Mesothelial cell of epicardium (in vitro differentiated cells): ENCODE measurements around the gene CANT1. TPM values are rescaled to one million over a fixed set of nuclear protein-coding genes. Genes with fewer than 3 reads are reported as not detected.
A peak's percentile ranks its signal among the peaks of the same experiment; 100 is the strongest.

ENCODE experiments used
- DNase-seq, 2 experiments: peaks; one replicate each; pipeline ENCODE4 v3.0.0; 2021; ENCODE audit warnings: low spot score in 2 of 2; ENCODE audit not compliant: unreplicated experiment in 2 of 2
- H3K27ac Mint-ChIP-seq: 2 replicates; pipeline ENCODE4 v1.8.0; 2021; ENCODE audit warnings: mixed read lengths
- H3K27me3 Mint-ChIP-seq: 2 replicates; pipeline ENCODE4 v1.8.0; 2021; ENCODE audit warnings: low read depth, mixed read lengths
- H3K36me3 Mint-ChIP-seq: 2 replicates; pipeline ENCODE4 v1.8.0; 2021; ENCODE audit warnings: mixed read lengths
- H3K4me1 Mint-ChIP-seq: 2 replicates; pipeline ENCODE4 v1.8.0; 2021; ENCODE audit warnings: mixed read lengths
- H3K4me3 Mint-ChIP-seq: 2 replicates; pipeline ENCODE4 v1.8.0; 2021; ENCODE audit warnings: mild to moderate bottlenecking, moderate library complexity, mixed read lengths
- H3K9me3 Mint-ChIP-seq: 2 replicates; pipeline ENCODE4 v1.8.0; 2021; ENCODE audit warnings: mixed read lengths
- total RNA-seq: library from RNA; stranded (reverse); gene quantifications from 3 replicates; pipeline ENCODE4 v1.2.1, GENCODE V29; 2021
- TF ChIP-seq, protein P1 (sequence below): fragments of 200-600 bp; sonication (generic); IDR thresholded peaks from one replicate; pipeline ENCODE4 v1.5.0; 2021; ENCODE audit warnings: antibody characterized with exemption; ENCODE audit not compliant: unreplicated experiment

Gene CANT1
- total RNA-seq: 64.2 to 79.3 TPM (median 68.2 TPM) in 3 replicates

DNA sequence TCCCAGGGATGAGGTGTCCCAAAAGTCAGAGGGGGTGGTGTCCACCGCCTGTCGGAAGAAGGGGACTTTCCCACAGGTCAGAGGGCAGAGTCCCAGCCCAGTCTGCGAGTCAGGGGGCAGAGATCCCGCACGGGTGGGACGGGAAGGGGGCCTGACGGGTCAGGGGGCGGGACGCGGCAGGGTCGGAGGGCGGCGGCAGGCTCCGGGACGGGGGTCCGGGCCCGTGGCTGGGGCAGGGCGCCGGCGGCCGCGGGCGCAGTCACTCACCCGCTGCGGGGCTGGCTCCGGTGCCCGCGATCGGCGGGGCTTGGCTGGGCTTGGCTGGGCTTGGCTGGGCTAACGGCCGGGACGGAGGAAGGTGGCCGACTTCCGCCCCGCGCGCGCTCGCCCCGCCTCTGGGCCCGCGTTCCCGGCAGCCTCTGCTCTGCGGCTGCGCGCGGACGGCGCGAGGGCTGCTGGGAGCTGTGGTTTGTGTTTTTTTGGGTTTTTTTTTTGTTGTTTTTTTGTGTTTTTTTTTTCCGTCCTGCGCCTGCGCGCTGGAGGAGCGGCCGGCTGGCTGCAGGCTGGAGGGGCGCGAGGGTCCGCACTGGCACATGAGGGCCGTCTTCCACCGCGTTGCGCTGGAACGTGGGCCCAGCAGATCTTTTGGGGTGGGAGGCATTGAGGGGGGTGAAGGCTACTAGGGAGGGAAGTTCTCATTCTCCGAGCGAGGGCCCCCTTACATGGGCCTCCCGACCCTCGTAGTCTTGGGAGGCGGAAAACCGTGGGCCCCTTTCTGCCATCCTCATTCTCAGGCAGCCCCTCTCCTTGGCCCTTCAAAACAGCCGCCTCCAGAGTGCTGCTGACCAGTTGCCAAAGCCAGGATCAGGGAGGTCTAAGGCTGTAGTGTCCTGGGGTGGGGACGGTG lies at the start of gene CANT1:
Gene CANT1, minus strand, starts transcription at position 368 of the 907 bp plus-strand sequence. CDS start 12,142 bp downstream, outside the sequence.
- Mint-ChIP-seq H3K4me1 (peaks cover 35% of the 10 kb centered on the region), H3K4me3 (peak within 1 kb of the TSS; percentile 89), H3K27ac (peak within 1 kb of the TSS; percentile 78), H3K9me3 (peaks cover 14% of the 10 kb centered on the region), H3K36me3 (peaks cover 3% of the 10 kb centered on the region), H3K27me3 (no peaks in the 10 kb centered on the region)
- DNase-seq: peak; percentile 80 to 92
- TF ChIP-seq, protein P1, sequence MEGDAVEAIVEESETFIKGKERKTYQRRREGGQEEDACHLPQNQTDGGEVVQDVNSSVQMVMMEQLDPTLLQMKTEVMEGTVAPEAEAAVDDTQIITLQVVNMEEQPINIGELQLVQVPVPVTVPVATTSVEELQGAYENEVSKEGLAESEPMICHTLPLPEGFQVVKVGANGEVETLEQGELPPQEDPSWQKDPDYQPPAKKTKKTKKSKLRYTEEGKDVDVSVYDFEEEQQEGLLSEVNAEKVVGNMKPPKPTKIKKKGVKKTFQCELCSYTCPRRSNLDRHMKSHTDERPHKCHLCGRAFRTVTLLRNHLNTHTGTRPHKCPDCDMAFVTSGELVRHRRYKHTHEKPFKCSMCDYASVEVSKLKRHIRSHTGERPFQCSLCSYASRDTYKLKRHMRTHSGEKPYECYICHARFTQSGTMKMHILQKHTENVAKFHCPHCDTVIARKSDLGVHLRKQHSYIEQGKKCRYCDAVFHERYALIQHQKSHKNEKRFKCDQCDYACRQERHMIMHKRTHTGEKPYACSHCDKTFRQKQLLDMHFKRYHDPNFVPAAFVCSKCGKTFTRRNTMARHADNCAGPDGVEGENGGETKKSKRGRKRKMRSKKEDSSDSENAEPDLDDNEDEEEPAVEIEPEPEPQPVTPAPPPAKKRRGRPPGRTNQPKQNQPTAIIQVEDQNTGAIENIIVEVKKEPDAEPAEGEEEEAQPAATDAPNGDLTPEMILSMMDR: no peak

DNA sequence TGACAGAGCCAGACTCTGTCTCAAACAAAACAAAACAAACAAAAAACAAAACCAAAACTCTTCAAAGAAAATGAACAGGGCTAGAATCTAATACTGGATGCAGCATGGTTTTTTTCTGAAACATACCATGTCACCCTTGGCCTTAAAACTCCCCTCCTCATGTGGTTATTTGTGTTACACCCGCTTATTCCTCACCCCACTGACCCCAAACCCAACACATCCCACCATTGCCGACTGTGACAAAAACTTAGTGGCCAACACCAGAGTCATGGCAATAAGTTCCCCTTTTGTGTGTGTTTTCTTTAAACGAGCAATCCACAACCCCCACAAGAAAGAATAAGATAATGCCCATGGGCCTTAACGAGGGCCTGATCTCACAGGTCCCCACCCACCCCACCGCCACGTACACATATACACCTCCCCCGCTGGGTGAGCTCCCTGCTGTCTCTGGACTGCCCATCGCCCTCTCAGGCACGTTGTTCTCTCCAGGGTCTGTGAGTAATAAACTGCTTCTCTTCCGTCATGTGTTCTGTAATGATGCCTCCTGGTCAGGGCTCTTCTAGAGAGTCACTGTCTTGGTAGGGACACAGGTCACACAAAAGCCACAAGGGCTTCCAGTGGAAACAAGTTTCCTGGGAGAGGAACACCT lies 48.3 kb upstream of the CANT1 start:
- peaks cover 32% of the 10 kb centered on the region for H3K9me3 Mint-ChIP-seq
- TF ChIP-seq, protein P1: no peak
- peaks cover 2% of the 10 kb centered on the region for H3K36me3 Mint-ChIP-seq
- H3K4me1 Mint-ChIP-seq: no peaks in the 10 kb centered on the region
- peaks cover 7% of the 10 kb centered on the region for H3K27me3 Mint-ChIP-seq
- H3K4me3 Mint-ChIP-seq: no peak overlapping the region
- no peak overlapping the region for H3K27ac Mint-ChIP-seq
- DNase-seq: no peak

DNA sequence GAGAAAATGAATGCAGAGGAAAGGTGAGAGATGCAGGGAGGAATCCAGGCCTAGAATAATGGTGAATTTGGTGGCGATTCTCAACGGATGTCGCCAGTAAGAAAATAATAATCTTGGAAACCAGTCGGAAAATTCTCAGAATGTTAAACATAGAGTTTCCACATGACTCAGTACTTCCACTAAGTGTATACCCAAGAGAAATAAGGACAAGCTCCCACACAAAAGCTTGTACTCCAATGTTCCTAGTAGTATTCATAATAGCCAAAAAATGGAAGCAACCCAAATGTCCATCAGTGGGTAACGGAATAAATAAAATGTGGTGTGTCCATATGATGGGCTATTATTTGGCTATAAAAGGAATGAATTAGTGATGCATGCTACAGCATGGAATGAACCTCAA lies 45.6 kb upstream of the CANT1 start:
- peaks cover 46% of the 10 kb centered on the region for H3K9me3 Mint-ChIP-seq
- H3K4me3 Mint-ChIP-seq: no peak overlapping the region

GRCh38 chr17:79054200-79054960 lies 44.8 kb upstream of the CANT1 start:
- H3K27ac Mint-ChIP-seq: no peak overlapping the region
- no peak for DNase-seq
- H3K27me3 Mint-ChIP-seq: peaks cover 7% of the 10 kb centered on the region
- H3K36me3 Mint-ChIP-seq: peaks cover 4% of the 10 kb centered on the region
- no peaks in the 10 kb centered on the region for H3K4me1 Mint-ChIP-seq
- peaks cover 46% of the 10 kb centered on the region for H3K9me3 Mint-ChIP-seq
- no peak overlapping the region for H3K4me3 Mint-ChIP-seq
- TF ChIP-seq, protein P1: no peak

More for the DNA sequence above, 45.6 kb upstream of the CANT1 start:
- Mint-ChIP-seq H3K4me1 (no peaks in the 10 kb centered on the region), H3K27me3 (peaks cover 7% of the 10 kb centered on the region), H3K36me3 (peaks cover 3% of the 10 kb centered on the region), H3K27ac (no peak overlapping the region)
- DNase-seq: no peak
- TF ChIP-seq, protein P1: no peak

GRCh38 chr17:79053251-79053925 lies 43.8 kb upstream of the CANT1 start:
- no peak overlapping the region for H3K4me3 Mint-ChIP-seq
- H3K4me1 Mint-ChIP-seq: no peaks in the 10 kb centered on the region
- peaks cover 46% of the 10 kb centered on the region for H3K9me3 Mint-ChIP-seq
- TF ChIP-seq, protein P1: no peak
- peaks cover 4% of the 10 kb centered on the region for H3K36me3 Mint-ChIP-seq
- H3K27me3 Mint-ChIP-seq: peaks cover 7% of the 10 kb centered on the region
- no peak overlapping the region for H3K27ac Mint-ChIP-seq
- DNase-seq: no peak
